T-helper 17 cell (primary cell): ENCODE data around the gene ELAVL1. TPM values are rescaled to one million over a fixed set of nuclear protein-coding genes. Genes with fewer than 3 reads are reported as not detected.
A peak's percentile ranks its signal among the peaks of the same experiment; 100 is the strongest.
"Not testable (repeated sequence)": the region's sequence is repeated elsewhere in the genome, so short reads cannot be mapped to it uniquely, and the experiment has no call there.

ENCODE experiments used
- ATAC-seq: fragments of 150-1000 bp; cut with Tn5 transposase; 2 replicates; pipeline ENCODE4 v1.10.0; 2021; ENCODE audit warnings: mild to moderate bottlenecking, moderate library complexity
- DNase-seq, 3 donors: peaks; one replicate each; pipeline versions ENCODE4 v3.0.0 to v3.0.0-alpha.2; 2020 to 2021
- H3K9me3 ChIP-seq: one replicate; pipeline ENCODE4 v1.7.0; 2013; ENCODE audit warnings: low read length, mild to moderate bottlenecking; ENCODE audit not compliant: control insufficient read depth, poor library complexity, severe bottlenecking
- H3K27ac Mint-ChIP-seq: one replicate; pipeline ENCODE4 v1.8.0; 2022; ENCODE audit warnings: mild to moderate bottlenecking, moderate library complexity, mixed read lengths
- H3K27me3 Mint-ChIP-seq: one replicate; pipeline ENCODE4 v1.8.0; 2022; ENCODE audit warnings: mixed read lengths
- H3K36me3 Mint-ChIP-seq: one replicate; pipeline ENCODE4 v1.8.0; 2022; ENCODE audit warnings: low read depth, mixed read lengths
- H3K4me1 Mint-ChIP-seq: one replicate; pipeline ENCODE4 v1.8.0; 2022; ENCODE audit warnings: mild to moderate bottlenecking, mixed read lengths
- H3K4me3 Mint-ChIP-seq: one replicate; pipeline ENCODE4 v1.8.0; 2022; ENCODE audit warnings: mild to moderate bottlenecking, moderate library complexity, mixed read lengths
- total RNA-seq, 4 donors: library from RNA in 2 of 4; stranded (reverse) in 2 of 4; gene quantifications; one replicate each; pipeline ENCODE4 v1.2.3 and lab custom pipeline; 2022 to 2026

Gene ELAVL1
- total RNA-seq, 2 donors from 2014 or later = 37.5 to 40.7 TPM

DNA sequence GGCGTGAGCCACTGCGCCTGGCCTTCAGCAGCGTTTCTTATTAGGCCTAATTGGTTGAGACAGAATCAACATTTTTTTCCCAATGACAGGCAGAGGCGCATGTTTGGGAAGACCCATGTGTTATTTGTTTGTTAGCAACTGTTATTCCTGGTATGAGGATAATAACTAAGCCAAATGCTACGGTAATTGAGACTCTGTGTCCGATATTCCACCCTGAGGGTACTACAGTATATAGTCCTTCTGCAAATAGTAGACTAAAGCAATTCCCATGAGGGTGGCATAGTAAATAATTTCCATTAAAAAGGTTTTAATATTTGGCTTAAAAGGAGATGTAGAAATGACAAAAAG is 28.7 kb upstream of the ELAVL1 start:
- H3K27ac Mint-ChIP-seq = no peak overlapping the region
- peaks cover 2% of the 10 kb centered on the region for H3K4me1 Mint-ChIP-seq
- H3K36me3 Mint-ChIP-seq = no peaks in the 10 kb centered on the region
- no peaks in the 10 kb centered on the region for H3K9me3 ChIP-seq
- peaks cover 21% of the 10 kb centered on the region for H3K27me3 Mint-ChIP-seq
- ATAC-seq (no peak), DNase-seq (no peak)
- no peak overlapping the region for H3K4me3 Mint-ChIP-seq

DNA sequence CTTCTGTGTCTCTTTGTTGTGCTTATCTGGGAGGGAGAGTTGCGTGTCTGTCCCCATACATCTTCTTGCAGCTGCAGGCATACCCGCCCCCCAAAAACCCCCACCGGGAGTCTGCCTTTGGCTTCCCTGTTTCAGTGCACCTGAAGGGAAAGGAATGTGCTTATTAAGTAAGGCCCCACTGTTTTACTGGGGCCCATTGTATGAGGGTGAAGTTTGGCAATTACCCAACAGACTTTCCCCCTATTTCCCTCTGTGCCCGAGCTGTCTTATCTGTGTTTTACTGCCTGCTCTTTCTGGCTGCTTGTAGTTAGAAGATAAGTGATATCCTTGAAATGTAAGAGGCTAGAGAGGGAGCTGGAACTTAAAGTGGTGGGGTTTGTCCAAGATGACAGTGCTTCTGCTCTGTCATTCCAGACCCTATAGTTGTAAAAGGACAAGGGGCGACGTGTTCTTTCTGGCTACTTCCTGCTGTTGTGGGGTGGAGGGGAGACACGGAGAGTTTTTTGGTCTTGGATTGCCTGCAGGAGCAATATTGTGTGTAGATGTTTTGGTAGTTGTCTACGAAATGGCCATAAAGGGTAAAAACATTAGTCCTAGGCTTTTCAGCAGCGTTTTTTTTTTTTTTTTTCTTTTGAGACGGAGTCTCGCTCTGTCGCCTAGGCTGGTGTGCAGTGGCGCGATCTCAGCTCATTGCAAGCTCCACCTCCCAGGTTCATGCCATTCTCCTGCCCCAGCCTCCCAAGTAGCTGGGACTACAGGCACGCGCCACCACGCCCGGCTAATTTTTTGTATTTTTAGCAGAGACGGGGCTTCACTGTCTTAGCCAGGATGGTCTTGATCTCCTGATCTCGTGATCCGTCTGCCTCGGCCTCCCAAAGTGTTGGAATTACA is 28.1 kb upstream of the ELAVL1 start:
- H3K4me1 Mint-ChIP-seq, ATAC-seq, H3K9me3 ChIP-seq, H3K4me3 Mint-ChIP-seq, DNase-seq, H3K27ac Mint-ChIP-seq, H3K36me3 Mint-ChIP-seq: not testable (repeated sequence)
- H3K27me3 Mint-ChIP-seq = peaks cover 16% of the 10 kb centered on the region

DNA sequence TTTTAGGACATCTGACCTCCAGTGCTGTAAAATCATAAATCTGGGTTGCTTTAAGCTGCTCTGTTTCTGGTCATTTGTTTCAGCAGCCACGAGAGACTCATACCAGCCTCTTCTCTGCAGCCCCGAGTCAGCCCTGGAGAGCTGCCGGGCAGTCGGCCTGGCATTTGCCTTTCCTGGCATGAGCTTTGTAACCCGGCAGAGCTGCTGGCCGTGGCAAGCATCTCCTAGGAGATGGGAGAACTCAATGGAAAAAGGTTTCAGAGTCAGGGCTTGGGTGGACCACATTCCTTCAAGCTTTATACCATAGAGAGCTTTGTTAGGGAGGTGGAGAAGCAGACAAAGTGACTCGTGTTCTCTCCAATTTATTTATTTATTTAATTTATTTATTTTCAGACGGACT is 25.5 kb upstream of the ELAVL1 start:
- Mint-ChIP-seq H3K27ac (no peak overlapping the region), H3K4me1 (no peaks in the 10 kb centered on the region), H3K4me3 (no peak overlapping the region), H3K36me3 (no peaks in the 10 kb centered on the region), H3K27me3 (peaks cover 4% of the 10 kb centered on the region)
- no peaks in the 10 kb centered on the region for H3K9me3 ChIP-seq
- no peak for DNase-seq
- no peak for ATAC-seq

DNA sequence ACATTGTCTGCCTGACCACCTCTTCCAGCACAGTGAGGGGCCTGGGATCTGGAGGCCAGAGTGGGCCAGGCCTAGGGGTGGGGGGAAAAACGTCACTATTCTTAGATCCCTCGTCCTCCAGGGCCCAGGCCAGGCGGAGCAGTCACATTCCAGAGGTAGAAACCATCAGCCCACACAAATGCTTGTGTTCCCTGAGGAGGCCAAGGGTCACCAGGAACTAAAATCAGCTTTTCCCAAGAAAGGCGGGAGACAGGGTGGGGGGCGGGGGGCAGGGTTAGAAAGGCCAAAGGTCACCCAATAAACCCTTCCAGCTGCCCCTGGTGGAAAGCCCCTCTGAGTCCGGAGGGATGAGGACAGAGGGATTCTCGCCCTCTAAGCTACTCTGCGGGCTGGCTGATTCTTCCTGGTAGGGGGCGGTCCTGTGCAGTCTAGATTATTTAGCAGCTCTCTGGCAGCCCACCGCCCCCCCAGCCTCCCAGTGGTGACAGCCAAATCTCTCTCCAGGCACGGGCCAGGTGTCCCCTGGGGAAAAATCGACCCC is 23.6 kb upstream of the ELAVL1 start:
- no peaks in the 10 kb centered on the region for H3K9me3 ChIP-seq
- H3K27ac Mint-ChIP-seq = no peak overlapping the region
- DNase-seq (no peak), ATAC-seq (no peak)
- no peaks in the 10 kb centered on the region for H3K4me1 Mint-ChIP-seq
- H3K27me3 Mint-ChIP-seq = peaks cover 4% of the 10 kb centered on the region
- no peak overlapping the region for H3K4me3 Mint-ChIP-seq
- no peaks in the 10 kb centered on the region for H3K36me3 Mint-ChIP-seq

DNA sequence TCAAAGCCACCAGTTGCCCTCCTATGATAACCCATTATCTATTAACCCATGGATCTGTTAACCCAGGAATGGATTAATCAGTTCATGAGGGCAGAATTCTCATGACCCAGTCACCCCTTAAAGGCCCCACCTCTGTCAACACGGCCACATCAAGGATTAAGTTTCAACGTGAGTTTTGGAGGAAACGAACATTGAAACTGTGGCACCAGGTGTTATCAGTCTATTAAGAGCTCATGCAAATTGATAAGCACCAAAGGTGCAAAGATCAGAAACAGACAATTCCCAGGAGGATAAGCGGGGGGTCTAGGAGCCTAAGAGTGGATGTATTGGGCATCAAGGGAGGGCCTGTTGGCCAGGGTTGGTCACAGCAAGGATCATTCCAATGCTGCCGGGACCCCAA is 19.9 kb upstream of the ELAVL1 start:
- peaks cover 2% of the 10 kb centered on the region for H3K4me1 Mint-ChIP-seq
- no peak overlapping the region for H3K4me3 Mint-ChIP-seq
- DNase-seq (no peak), ATAC-seq (no peak)
- H3K27me3 Mint-ChIP-seq = no peaks in the 10 kb centered on the region
- H3K36me3 Mint-ChIP-seq = no peaks in the 10 kb centered on the region
- no peaks in the 10 kb centered on the region for H3K9me3 ChIP-seq
- no peak overlapping the region for H3K27ac Mint-ChIP-seq

DNA sequence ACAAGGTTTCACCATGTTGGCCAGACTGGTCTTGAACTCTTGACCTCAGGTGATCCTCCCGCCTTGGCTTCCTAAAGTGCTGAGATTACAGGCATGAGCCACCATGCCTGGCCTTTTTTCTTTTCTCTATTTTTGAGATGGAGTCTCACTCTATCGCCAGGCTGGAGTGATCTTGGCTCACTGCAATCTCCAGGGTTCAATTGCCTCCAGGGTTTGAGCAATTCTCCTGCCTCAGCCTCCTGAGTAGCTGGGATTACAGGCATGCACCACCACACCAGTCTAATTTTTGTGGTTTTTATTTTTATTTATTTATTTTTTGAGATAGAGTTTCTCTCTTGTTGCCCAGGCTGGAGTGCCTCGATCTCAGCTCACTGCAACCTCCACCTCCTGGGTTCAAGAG is 18.8 kb upstream of the ELAVL1 start:
- H3K36me3 Mint-ChIP-seq, H3K4me1 Mint-ChIP-seq, H3K4me3 Mint-ChIP-seq, DNase-seq, ATAC-seq, H3K27ac Mint-ChIP-seq, H3K27me3 Mint-ChIP-seq, H3K9me3 ChIP-seq: not testable (repeated sequence)

DNA sequence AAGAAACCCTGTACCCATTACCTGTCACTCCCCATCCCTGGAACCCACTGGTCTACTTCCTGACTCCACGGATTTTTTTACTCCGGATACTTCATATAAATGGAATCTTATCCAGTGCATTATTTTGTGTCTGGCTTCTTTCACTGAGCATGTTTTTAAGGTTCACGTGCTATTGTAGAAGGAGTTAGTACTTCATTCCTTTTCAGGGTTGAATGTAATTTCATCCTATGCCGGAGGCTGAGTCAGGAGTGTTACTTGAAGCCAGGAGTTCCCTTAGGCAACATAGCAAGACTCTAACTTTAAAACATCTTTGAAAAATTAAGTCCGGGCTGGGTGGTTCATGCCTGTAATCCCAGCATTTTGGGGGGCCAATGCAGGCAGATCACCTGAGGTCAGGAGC is 17.9 kb upstream of the ELAVL1 start:
- DNase-seq = no peak
- no peaks in the 10 kb centered on the region for H3K27me3 Mint-ChIP-seq
- H3K4me1 Mint-ChIP-seq = peaks cover 2% of the 10 kb centered on the region
- no peaks in the 10 kb centered on the region for H3K9me3 ChIP-seq
- H3K4me3 Mint-ChIP-seq = no peak overlapping the region
- H3K27ac Mint-ChIP-seq = no peak overlapping the region
- H3K36me3 Mint-ChIP-seq = no peaks in the 10 kb centered on the region
- no peak for ATAC-seq

DNA sequence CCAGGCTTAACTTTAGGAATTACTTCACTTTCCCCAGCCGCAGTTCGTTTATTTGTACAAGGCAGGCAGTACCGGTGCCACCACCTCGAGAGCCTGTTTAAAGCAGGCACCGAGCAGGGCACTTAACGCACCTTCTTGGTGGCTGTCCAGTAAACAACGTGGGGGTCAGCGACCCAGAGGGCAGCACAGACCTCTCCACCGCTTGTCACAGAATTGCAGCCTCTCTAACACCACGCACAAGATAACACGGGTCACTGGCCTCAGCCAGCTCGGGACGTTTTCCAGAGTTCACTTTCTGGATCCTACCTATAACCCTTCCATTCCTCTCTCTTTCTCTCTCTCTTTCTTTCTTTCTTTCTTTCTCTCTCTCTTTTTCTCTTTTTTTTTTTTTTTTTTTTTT is 16.8 kb upstream of the ELAVL1 start:
- DNase-seq (no peak), ATAC-seq (no peak)
- no peak overlapping the region for H3K27ac Mint-ChIP-seq
- peaks cover 7% of the 10 kb centered on the region for H3K4me1 Mint-ChIP-seq
- no peaks in the 10 kb centered on the region for H3K27me3 Mint-ChIP-seq
- no peaks in the 10 kb centered on the region for H3K9me3 ChIP-seq
- no peaks in the 10 kb centered on the region for H3K36me3 Mint-ChIP-seq
- no peak overlapping the region for H3K4me3 Mint-ChIP-seq

DNA sequence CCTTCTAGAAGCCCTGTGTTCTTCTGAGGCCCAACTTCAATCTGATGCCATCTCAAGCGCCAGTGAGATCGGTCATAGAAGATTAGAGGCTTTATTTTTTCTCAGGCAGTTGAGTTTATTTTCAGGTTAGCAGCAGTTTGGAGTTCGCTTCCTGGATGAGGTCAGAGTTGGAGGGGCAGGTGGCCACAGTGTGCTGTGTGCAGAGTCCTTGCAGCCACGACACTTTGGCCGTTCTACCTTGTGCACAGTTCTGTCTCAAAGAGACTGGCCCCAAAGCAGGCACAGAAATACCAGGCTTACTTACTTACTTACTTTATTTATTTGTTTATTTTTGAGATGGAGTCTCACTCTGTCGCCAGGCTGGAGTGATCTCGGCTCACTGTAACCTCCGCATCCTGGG is 15.9 kb upstream of the ELAVL1 start:
- no peaks in the 10 kb centered on the region for H3K36me3 Mint-ChIP-seq
- H3K27ac Mint-ChIP-seq = no peak overlapping the region

DNA sequence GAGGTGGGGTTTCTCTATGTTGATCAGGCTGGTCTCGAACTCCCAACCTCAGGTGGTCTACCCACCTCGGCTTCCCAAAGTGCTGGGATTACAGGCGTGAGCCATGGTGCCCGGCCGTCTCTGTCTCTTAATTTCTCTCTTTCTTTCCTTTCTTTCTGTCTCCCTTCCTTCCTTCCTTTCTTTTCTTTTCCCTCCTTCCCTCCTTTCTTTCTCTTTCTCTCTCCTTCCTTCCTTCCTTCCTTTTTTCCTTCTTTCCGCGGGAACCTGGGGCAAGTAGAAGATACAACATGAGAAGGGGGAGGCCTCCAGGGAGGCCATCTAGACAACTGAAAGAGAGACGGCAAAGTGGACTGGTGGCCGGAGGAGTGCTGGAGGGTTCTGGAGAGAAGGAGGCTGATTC is 15.2 kb upstream of the ELAVL1 start:
- H3K9me3 ChIP-seq = no peaks in the 10 kb centered on the region
- Mint-ChIP-seq H3K4me1 (peaks cover 7% of the 10 kb centered on the region), H3K27me3 (no peaks in the 10 kb centered on the region), H3K4me3 (no peak overlapping the region), H3K36me3 (no peaks in the 10 kb centered on the region), H3K27ac (no peak overlapping the region)
- ATAC-seq (no peak), DNase-seq (no peak)

More for the DNA sequence above, 15.9 kb upstream of the ELAVL1 start:
- Mint-ChIP-seq H3K4me3 (no peak overlapping the region), H3K4me1 (peaks cover 7% of the 10 kb centered on the region), H3K27me3 (no peaks in the 10 kb centered on the region)
- ATAC-seq (no peak), DNase-seq (no peak)
- no peaks in the 10 kb centered on the region for H3K9me3 ChIP-seq

DNA sequence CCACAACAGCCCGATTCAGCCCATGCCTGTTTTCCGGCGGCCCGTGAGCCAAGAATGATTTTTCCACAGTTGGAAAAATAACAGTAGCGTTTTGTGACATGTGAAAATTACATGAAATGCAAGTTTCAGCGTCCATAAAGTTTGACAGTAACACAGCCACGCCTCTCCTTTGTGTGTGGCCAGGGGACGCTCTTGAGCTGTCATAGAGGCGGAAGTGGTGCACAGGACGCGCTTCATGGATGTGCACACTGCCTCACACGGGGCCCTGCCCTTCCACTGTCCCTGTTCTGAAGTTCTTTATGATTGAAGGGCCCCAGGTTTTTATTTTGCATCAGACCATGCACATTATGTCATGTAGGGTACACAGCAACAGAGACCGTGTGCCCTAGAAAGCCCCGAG is 12.4 kb upstream of the ELAVL1 start:
- peaks cover 7% of the 10 kb centered on the region for H3K4me1 Mint-ChIP-seq
- peak in 2 of 3 donors; percentile 22 to 30 for DNase-seq
- H3K27ac Mint-ChIP-seq = no peak overlapping the region
- ATAC-seq = peak; percentile 97
- H3K27me3 Mint-ChIP-seq = no peaks in the 10 kb centered on the region
- no peaks in the 10 kb centered on the region for H3K9me3 ChIP-seq
- no peak overlapping the region for H3K4me3 Mint-ChIP-seq
- H3K36me3 Mint-ChIP-seq = no peaks in the 10 kb centered on the region

DNA sequence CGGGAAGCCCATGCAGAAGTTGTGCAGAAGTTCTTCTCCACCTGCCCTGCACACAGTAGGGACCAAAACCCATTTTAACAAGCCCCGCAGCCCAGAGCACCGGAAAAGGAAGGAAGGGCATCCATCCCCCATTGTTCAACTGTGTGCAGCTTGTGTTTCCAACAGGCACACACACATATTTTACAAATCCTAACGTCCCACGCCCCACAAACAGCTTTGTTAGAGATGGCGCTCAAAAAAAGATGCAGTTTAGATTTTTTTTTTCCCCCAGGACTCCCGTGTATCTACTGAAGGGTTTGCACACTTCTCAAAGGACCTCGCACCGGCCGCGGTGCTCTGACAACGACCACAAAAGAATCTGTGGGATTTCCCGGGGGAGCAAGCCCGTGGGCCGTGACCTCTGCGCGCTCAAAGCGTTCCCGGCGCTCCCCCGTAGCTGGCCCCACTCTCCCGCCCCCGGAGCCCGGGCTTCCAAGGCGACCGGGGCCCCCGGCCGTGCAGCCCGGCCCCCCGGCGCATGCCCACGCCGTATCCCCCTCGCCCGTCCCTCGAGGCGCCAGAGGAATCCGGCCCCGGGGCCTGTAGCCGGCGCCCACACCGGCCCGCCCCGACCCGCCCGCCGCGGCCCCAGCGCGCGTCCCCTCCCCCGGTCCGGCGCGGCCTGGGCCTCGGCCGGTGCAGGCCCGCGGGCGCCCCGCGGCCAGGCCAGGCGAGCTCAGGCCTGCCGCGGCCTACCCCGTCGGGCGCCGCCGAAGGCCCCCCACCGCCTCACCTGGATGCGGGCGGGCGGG is 523 bp downstream of the ELAVL1 start:
- peak overlapping the region; percentile 93 for H3K4me3 Mint-ChIP-seq
- no peaks in the 10 kb centered on the region for H3K27me3 Mint-ChIP-seq
- DNase-seq (peak in 2 of 3 donors; percentile 21 to 30), ATAC-seq (peak; percentile 33)
- no peaks in the 10 kb centered on the region for H3K9me3 ChIP-seq
- peak overlapping the region; percentile 79 for H3K27ac Mint-ChIP-seq
- H3K36me3 Mint-ChIP-seq = peaks cover 4% of the 10 kb centered on the region
- H3K4me1 Mint-ChIP-seq = peaks cover 36% of the 10 kb centered on the region

DNA sequence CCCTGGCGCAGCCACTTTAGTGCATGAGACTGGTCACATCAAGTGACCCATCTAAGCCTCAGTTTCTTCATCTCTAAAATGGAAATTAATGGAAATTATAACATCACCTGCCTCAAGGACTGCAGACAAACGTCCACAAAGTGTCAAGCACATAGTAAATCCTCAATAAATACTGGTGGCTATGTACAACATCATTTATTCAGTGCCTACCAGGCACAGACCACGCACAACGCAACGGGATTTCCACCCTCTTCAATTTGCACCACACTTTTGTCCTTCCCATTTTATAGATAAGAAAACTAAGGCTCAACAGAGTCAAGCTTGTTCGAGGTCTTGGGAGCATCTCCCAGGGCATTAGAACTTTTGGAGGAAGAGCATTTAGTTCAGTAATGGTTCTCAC is 1.4 kb downstream of the ELAVL1 start:
- peak overlapping the region; percentile 93 for H3K4me3 Mint-ChIP-seq
- DNase-seq = no peak
- H3K27ac Mint-ChIP-seq = peak overlapping the region; percentile 79
- no peak for ATAC-seq
- no peaks in the 10 kb centered on the region for H3K27me3 Mint-ChIP-seq
- no peaks in the 10 kb centered on the region for H3K9me3 ChIP-seq
- H3K4me1 Mint-ChIP-seq = peaks cover 40% of the 10 kb centered on the region
- H3K36me3 Mint-ChIP-seq = peaks cover 4% of the 10 kb centered on the region
